Right renal cortex interstitium (tissue), 3 donors: ENCODE data around the gene SSX4. TPM values are rescaled to one million over a fixed set of nuclear protein-coding genes. Genes with fewer than 3 reads are reported as not detected.
"Not testable (repeated sequence)": the region's sequence is repeated elsewhere in the genome, so short reads cannot be mapped to it uniquely, and the experiment has no call there.

Source experiments
- DNase-seq, 3 donors: peaks; one replicate each; pipeline ENCODE4 v3.0.0-alpha.2; 2013; ENCODE audit warnings: low read depth in 3 of 3, low spot score in 2 of 3
- polyA plus RNA-seq, 3 donors: library from polyadenylated mRNA; unstranded; fragments of 120-200 nt; gene quantifications; one replicate each; pipeline ENCODE4 v1.2.1, GENCODE V29; 2013; ENCODE audit not compliant: insufficient read length in 3 of 3

SSX4 gene, protein sequence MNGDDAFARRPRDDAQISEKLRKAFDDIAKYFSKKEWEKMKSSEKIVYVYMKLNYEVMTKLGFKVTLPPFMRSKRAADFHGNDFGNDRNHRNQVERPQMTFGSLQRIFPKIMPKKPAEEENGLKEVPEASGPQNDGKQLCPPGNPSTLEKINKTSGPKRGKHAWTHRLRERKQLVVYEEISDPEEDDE
- polyA plus RNA-seq: not detected

DNA sequence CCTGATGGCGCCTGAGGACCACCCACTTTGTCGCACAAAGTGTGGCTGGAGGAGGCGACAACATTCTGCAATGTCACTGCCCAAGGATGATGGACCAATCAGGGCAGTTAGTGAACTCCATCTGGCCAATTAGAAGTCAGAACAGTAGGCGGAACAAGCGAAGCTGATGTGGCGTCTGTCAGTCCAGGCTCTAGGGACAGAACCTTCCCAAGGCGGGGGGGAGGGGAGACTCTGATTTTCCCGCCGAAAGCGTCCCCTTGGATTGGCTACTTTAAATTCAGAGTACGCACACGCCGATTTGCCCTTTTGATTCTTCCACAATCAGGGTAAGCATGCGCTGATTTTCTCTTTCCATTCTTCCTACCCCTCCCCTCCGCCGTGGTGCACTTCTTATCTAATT is at the start of gene SSX4:
SSX4 (plus strand) TSS at position 301 of the 400 bp plus-strand sequence. CDS start 515 bp downstream, outside the sequence.
- DNase-seq: not testable (repeated sequence)

DNA sequence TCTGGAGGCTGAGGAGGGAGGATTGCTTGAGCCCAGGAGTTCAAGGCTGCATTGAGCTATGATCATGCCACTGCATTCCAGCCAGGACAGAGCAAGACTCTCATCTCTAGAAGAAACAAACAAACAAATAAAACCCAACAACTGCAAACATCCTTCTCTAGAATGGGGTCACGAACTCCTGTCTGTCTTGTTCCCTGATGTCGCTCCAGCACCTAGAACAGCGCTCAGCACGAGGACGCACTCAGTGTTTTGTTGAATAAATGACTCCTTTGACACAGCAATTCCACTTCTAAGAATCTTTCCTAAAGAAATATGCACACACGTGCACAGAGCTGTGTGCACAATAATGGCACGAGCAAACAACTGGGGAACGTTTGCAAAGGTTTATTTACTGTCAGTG is 37.3 kb upstream of the SSX4 start:
- DNase-seq: not testable (repeated sequence)

DNA sequence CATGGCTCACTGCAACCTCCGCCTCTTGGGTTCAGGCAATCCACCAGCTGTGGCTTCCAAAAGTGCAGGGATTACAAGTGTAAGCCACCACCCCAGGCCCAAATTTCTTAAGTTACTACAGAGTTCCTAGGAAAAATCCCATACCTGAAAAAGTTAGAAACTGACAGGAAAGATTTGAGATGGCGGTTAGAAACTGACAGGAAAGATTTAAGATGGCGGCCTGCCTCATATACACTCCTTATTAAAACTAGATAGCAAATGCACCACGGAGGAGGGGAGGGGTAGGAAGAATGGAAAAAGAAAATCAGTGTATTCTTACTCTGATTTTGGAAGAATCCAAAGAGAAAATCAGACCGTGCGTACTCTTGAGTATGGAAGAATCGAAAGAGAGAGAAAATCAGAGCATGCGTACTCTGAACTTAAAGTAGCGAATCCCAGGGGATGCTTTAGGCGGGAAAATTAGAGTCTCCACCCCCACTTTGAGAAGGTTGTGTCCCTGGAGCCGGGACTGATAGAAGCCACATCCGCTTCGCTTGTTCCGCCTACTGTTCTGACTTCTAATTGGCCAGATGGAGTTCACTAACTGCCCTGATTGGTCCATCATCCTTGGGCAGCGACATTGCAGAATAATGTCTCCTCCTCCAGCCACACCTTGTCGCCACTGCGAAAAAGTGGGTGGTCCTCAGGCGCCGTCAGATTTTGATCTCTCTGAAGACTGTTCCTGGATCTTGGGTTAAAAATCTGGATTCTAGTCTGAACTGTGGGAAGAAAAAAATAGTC is 26.8 kb upstream of the SSX4 start, which contains the start of gene SSX3:
SSX3 (minus strand) TSS at position 389 of the 780 bp plus-strand sequence. CDS start 1,454 bp downstream, outside the sequence.
- not testable (repeated sequence) for DNase-seq

DNA sequence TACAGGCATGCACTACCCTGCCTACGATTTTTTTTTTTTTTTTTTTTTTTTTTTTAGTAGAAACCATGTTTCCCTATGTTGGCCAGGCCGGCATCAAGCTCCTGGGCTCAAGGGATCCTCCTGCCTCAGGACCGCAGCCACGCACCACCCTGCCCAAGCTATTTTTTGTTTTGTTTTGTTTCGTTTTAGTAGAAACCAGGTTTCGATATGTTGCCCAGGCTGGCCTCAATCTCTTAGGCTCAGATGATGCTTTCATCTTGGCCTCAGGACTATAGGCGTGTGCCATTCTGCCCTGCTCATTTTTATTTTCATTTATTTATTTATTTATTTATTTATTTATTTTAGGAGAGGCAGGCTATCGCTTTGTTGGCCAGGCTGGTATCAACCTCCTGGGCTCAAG is 25.7 kb upstream of the SSX4 start:
- no peak for DNase-seq

DNA sequence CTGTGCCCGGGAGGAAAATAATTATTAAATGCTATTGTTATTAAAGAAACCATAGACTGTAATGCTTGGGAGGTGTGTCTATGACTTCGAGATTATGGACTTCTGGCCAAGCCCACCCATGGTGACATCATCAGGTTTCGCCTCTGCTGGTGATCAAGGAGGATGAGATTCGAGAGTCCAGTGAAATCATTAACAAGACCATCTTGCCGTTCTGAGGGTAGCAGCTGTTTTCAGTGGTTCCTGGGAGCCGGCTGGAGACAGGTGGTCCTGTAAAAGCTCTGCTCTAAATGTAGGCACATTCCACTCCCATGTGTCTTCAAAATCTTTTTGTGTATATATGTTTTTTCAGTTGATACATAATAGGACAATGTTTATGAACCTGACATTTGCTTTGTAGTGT is 24.1 kb upstream of the SSX4 start:
- not testable (repeated sequence) for DNase-seq

DNA sequence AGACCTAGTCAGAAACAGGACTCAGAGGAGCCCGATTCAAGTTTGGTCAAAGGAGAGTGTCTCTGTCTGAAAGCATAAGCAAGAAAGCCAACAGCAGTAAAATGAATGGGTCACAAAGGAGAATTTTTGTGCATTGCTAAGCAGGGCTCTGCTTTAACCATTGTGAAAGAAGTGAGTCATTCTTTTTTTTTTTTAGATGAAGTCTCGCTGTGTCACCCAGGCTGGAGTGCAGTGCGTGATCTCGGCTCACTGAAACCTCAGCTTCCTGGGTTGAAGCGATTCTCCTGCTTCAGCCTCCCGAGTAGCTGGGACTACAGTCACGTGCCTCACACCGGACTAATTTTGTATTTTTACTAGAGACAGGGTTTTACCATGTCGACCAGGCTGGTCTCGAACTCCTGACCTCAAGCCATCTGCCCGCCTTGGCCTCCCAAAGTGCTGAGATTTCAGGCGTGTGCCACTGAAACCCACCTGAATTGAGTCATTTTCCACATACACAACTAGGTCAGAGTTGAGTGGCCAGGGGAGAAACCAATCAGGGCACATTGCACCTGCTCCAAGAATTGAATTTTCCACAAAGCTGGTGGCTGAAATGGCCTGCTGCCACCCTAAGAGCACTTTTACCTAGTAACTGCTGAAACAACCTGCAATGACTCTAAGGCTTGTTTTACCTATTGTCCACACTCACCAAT is 15.5 kb upstream of the SSX4 start:
- DNase-seq: not testable (repeated sequence)

DNA sequence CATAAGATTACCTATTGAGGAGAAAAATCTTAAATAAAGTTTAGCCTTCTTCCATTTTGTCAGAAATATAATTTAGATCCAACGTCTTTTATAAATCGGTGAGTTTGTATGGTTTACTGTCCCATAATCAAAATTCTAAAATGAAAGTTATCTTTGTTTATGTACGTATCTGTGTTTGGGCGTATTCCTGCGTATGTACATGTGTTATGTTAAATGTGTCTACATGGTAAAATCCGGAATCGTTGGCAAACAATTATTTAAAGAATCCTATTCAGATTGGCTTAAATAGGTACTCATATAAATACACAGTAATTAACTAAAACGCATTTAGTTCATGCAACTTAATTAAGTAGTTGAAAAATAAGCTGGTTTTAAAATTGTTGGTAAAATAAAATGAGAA is 12.9 kb upstream of the SSX4 start:
- not testable (repeated sequence) for DNase-seq

DNA sequence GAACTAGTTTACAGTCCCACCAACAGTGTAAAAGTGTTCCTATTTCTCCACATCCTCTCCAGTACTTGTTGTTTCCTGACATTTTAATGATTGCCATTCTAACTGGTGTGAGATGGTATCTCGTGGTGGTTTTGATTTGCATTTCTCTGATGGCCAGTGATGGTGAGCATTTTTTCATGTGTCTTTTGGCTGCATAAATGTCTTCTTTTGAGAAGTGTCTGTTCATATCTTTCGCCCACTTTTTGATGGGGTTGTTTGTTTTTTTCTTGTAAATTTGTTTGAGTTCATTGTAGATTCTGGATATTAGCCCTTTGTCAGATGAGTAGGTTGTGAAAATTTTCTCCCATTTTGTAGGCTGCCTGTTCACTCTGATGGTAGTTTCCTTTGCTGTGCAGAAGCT is 13.6 kb downstream of the SSX4 start:
- not testable (repeated sequence) for DNase-seq

DNA sequence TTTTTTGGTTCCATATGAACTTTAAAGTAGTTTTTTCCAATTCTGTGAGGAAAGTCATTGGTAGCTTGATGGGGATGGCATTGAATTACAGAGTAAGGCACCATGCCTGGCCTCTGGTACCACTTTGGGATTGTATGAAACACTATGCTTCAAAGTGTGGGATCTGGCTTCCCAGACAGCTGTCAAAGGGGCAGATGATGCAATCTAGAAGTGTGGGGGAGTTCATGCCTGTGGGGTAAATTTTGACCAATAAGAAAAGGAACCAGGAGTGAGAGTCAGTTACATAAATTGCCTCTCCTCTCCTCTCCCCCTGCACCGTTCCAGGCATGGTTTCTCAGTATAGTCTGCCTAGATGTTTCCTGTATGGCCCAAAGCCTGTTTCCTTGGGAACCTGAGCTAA is 14.5 kb downstream of the SSX4 start:
- DNase-seq: not testable (repeated sequence)

DNA sequence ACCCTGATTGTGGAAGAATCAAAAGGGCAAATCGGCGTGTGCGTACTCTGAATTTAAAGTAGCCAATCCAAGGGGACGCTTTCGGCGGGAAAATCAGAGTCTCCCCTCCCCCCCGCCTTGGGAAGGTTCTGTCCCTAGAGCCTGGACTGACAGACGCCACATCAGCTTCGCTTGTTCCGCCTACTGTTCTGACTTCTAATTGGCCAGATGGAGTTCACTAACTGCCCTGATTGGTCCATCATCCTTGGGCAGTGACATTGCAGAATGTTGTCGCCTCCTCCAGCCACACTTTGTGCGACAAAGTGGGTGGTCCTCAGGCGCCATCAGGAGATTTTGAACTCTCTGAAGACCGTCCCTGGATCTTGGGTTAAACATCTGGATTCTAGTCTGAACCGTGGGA is 28.5 kb downstream of the SSX4 start, which contains the start of gene SSX4B:
SSX4B (minus strand) TSS at position 101 of the 400 bp plus-strand sequence. CDS start 588 bp downstream, outside the sequence.
- not testable (repeated sequence) for DNase-seq

DNA sequence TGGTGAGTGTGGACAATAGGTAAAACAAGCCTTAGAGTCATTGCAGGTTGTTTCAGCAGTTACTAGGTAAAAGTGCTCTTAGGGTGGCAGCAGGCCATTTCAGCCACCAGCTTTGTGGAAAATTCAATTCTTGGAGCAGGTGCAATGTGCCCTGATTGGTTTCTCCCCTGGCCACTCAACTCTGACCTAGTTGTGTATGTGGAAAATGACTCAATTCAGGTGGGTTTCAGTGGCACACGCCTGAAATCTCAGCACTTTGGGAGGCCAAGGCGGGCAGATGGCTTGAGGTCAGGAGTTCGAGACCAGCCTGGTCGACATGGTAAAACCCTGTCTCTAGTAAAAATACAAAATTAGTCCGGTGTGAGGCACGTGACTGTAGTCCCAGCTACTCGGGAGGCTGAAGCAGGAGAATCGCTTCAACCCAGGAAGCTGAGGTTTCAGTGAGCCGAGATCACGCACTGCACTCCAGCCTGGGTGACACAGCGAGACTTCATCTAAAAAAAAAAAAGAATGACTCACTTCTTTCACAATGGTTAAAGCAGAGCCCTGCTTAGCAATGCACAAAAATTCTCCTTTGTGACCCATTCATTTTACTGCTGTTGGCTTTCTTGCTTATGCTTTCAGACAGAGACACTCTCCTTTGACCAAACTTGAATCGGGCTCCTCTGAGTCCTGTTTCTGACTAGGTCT is 43.8 kb downstream of the SSX4 start:
- not testable (repeated sequence) for DNase-seq

DNA sequence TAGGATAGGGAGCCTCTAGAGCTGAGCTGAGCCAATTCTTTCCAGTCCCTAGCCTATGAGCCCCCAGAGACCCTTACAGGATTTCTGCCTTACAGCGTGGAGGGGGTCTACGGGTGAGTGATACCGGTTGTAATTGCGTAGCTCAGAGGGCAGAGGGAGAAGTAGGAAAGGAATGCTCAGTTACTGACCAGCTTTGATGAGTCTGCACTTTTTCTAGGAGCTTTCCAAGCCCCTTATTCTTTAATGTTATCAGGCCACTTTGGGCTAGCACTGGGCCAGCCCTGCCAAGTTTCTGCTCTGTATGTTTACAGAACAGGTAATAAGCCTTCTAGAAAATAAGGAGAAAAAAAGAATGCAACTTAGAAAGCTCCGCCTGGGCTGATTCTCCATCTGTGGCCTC is 46.3 kb downstream of the SSX4 start:
- DNase-seq: not testable (repeated sequence)

DNA sequence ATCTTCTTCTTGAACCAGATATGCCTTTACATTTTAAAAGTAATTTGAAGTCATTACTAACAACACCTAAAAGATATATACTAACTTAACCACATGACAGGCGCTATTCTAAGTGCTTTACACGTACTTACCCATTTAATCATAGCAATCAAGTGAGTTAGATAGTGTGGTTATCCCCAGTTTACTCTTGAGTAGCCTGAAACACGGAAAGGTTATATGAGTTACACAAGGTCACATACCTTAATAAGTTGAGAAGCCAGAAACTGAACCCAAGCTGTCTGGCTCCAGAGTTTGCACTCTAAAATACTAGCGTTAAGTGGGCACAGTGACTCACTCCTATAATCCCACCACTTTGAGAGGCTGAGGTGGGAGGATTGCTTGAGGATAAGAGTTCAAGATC is 46.8 kb downstream of the SSX4 start:
- not testable (repeated sequence) for DNase-seq

DNA sequence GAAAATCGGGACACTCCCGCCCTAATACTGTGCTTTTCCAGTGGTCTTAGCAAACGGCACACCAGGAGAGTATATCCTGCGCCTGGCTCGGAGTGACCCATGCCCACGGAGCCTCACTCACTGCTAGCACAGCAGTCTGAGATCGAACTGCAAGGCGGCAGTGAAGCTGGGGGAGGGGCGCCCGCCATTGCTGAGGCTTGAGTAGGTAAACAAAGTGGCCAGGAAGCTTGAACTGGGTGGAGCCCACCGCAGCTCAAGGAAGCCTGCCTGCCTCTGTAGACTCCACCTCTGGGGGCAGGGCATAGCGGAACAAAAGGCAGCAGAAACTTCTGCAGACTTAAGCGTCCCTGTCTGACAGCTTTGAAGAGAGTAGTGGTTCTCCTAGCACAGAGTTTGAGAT is 50.4 kb downstream of the SSX4 start:
- not testable (repeated sequence) for DNase-seq

Other genes starting within 250 kb of the SSX4 start
- not detected for gene SSX5, start 186.7 kb upstream of the SSX4 start, polyA plus RNA-seq
- not detected for gene SSX1, start 128.1 kb upstream of the SSX4 start, polyA plus RNA-seq
- not detected for gene SSX3, start 26.8 kb upstream of the SSX4 start, polyA plus RNA-seq
- not detected for gene SSX4B, start 28.4 kb downstream of the SSX4 start, polyA plus RNA-seq
- gene SLC38A5, start 86.7 kb downstream of the SSX4 start, polyA plus RNA-seq: 1 to 10 TPM; 3.2 to 6.0 (median 4.1) TPM
- gene FTSJ1, start 92.7 kb downstream of the SSX4 start, polyA plus RNA-seq: 10 to 100 TPM; 32.2 to 35.6 (median 34.8) TPM
- gene PORCN, start 125.5 kb downstream of the SSX4 start, polyA plus RNA-seq: 1 to 10 TPM; 6.8 to 7.5 (median 7.1) TPM
- 10 to 100 TPM; 68.3 to 77.3 (median 70.3) TPM for gene EBP, start 138.3 kb downstream of the SSX4 start, polyA plus RNA-seq
- gene TBC1D25, start 156.2 kb downstream of the SSX4 start, polyA plus RNA-seq: 1 to 10 TPM; 7.7 to 9.5 (median 9.5) TPM
- 100 to 1,000 TPM; 299 to 341 (median 338) TPM for gene RBM3, start 190.9 kb downstream of the SSX4 start, polyA plus RNA-seq
- 100 to 1,000 TPM; 101 to 128 (median 121) TPM for gene WDR13, start 214.0 kb downstream of the SSX4 start, polyA plus RNA-seq